OCI-LY7 (cell line): ENCODE measurements around the gene PIAS2. TPM values are rescaled to one million over a fixed set of nuclear protein-coding genes. Genes with fewer than 3 reads are reported as not detected.

Experiments used
- BruUV-seq: library from RNA; stranded (reverse); fragments of 400-500 nt; replicated peaks from 2 replicates; lab custom pipeline; 2021; lab: Mats Ljungman, UMichigan
- CTCF ChIA-PET: fragments of 300-600 bp; sonication (Branson Sonifier 250); formaldehyde crosslinking; loops from one replicate; lab custom pipeline; 2022; ENCODE audit warnings: antibody characterized with exemption; ENCODE audit not compliant: unreplicated experiment; lab: Charles Lee
- POLR2A ChIA-PET: fragments of 300-600 bp; sonication (Branson Sonifier 250); formaldehyde crosslinking; loops from one replicate; lab custom pipeline; 2022; ENCODE audit warnings: antibody characterized with exemption; lab: Charles Lee
- DNase-seq: peaks from one replicate; pipeline ENCODE4 v3.0.0-alpha.2; 2015; ENCODE audit warnings: low spot score
- H2AFZ ChIP-seq: fragments of 200-600 bp; sonication (generic), shearing (Covaris generic); 2 replicates; pipeline ENCODE4 v1.6.1; 2014; ENCODE audit warnings: mild to moderate bottlenecking, antibody characterized with exemption, low read length, moderate library complexity
- H3K27ac ChIP-seq: fragments of 200-600 bp; sonication (generic); 2 replicates; pipeline ENCODE4 v1.5.1; 2014; ENCODE audit warnings: mixed run types, low read depth, mild to moderate bottlenecking, moderate library complexity, low read length, inconsistent platforms; ENCODE audit not compliant: poor library complexity, severe bottlenecking
- H3K36me3 ChIP-seq: fragments of 200-600 bp; sonication (generic); 2 replicates; pipeline ENCODE4 v1.6.1; 2014; ENCODE audit warnings: mild to moderate bottlenecking, antibody characterized with exemption, low read length, moderate library complexity, mixed read lengths; ENCODE audit not compliant: insufficient read depth
- H3K4me1 ChIP-seq: fragments of 200-600 bp; sonication (generic); 2 replicates; pipeline ENCODE4 v1.5.1; 2014; ENCODE audit warnings: mild to moderate bottlenecking, low read length; ENCODE audit not compliant: insufficient read depth, poor library complexity, severe bottlenecking
- H3K4me2 ChIP-seq: fragments of 200-600 bp; sonication (generic); 2 replicates; pipeline ENCODE4 v1.6.1; 2014; ENCODE audit warnings: mild to moderate bottlenecking, low read length
- H3K4me3 ChIP-seq: fragments of 200-600 bp; sonication (generic); 2 replicates; pipeline ENCODE4 v1.5.1; 2014; ENCODE audit warnings: mild to moderate bottlenecking, low read depth, low read length; ENCODE audit not compliant: poor library complexity, severe bottlenecking
- H3K79me2 ChIP-seq: fragments of 200-600 bp; sonication (generic); 2 replicates; pipeline ENCODE4 v1.6.1; 2016; ENCODE audit warnings: low read depth, mild to moderate bottlenecking, low read length, moderate library complexity, mixed read lengths; ENCODE audit not compliant: insufficient read depth
- H3K9me2 ChIP-seq: fragments of 200-600 bp; sonication (generic); 2 replicates; pipeline ENCODE4 v1.6.1; 2016; ENCODE audit warnings: mild to moderate bottlenecking, low read length, mixed read lengths; ENCODE audit not compliant: insufficient read depth
- H3K9me3 ChIP-seq: fragments of 200-600 bp; sonication (generic); 2 replicates; pipeline ENCODE4 v1.6.1; 2014; ENCODE audit warnings: mild to moderate bottlenecking, mixed run types, low read length, mixed read lengths
- H4K20me1 ChIP-seq: fragments of 200-600 bp; sonication (generic); 2 replicates; pipeline ENCODE4 v1.6.1; 2014; ENCODE audit warnings: mild to moderate bottlenecking, antibody characterized with exemption, low read length, moderate library complexity, mixed read lengths; ENCODE audit not compliant: insufficient read depth
- CTCF ChIP-seq: fragments of 200-600 bp; sonication (generic); conservative IDR thresholded peaks from 2 replicates; pipeline ENCODE4 v1.5.1; 2014; ENCODE audit warnings: mild to moderate bottlenecking, antibody characterized with exemption, low read length, moderate library complexity, mixed read lengths
- EZH2phosphoT487 ChIP-seq: fragments of 200-600 bp; sonication (generic); IDR thresholded peaks from 2 replicates; pipeline ENCODE4 v1.6.1; 2018; ENCODE audit warnings: low read depth, borderline replicate concordance, mild to moderate bottlenecking, mixed run types, antibody characterized with exemption, low read length, moderate library complexity, mixed read lengths
- intact Hi-C: fragments of 100-400 bp; cut with micrococcal nuclease; formaldehyde crosslinking; loops from one replicate; pipeline ENCODE4 v1.10.0; 2022; ENCODE audit not compliant: unreplicated experiment
- total RNA-seq, 2 experiments: library from RNA; depleted of rRNA in 1 of 2; stranded (reverse); fragments of >200 nt in 1 of 2; shearing (Covaris generic) in 1 of 2; gene quantifications; 2 replicates each; pipeline ENCODE4 v1.2.3, GENCODE V29; 2014 to 2022

PIAS2 gene
- total RNA-seq, 2 experiments from 2014 or later = 18.1 to 35.7 TPM

- H3K4me3 ChIP-seq = no peak overlapping the region
- no peaks in the 10 kb centered on the region for H3K79me2 ChIP-seq
- no peaks in the 10 kb centered on the region for H3K36me3 ChIP-seq
- no peak for TF ChIP-seq CTCF
- no peak for TF ChIP-seq EZH2phosphoT487
- H4K20me1 ChIP-seq = no peaks in the 10 kb centered on the region
- no peaks in the 10 kb centered on the region for H3K4me1 ChIP-seq
- ChIA-PET POLR2A (no interaction called here), CTCF (no interaction called here)
- no peak overlapping the region for H3K27ac ChIP-seq
- intact Hi-C loops = no loop called here
- no peak overlapping the region for H2AFZ ChIP-seq
- no peak overlapping the region for H3K4me2 ChIP-seq
- H3K9me3 ChIP-seq = no peaks in the 10 kb centered on the region
- DNase-seq = no peak
- no peaks in the 10 kb centered on the region for H3K9me2 ChIP-seq
- BruUV-seq = no TSS peak
Observed at GRCh38 chr18:46787674-46788073, 129.6 kb downstream of the PIAS2 start.

- Histone ChIP-seq H3K4me3 (no peak overlapping the region), H3K4me2 (peak overlapping the region; percentile 32; the same call in 1 of the 2 replicates), H3K9me3 (no peaks in the 10 kb centered on the region), H4K20me1 (no peaks in the 10 kb centered on the region), H2AFZ (0 out of 2 replicates have a peak overlapping the region, but pooled peaks have one; percentile 28), H3K79me2 (no peaks in the 10 kb centered on the region), H3K4me1 (peaks cover 19% of the 10 kb centered on the region), H3K27ac (no peak overlapping the region), H3K9me2 (no peaks in the 10 kb centered on the region), H3K36me3 (no peaks in the 10 kb centered on the region)
- intact Hi-C loops = no loop called here
- DNase-seq = peak; percentile 11
- peak; percentile 45; the same call in 1 of the 2 replicates for TF ChIP-seq CTCF
- no peak for TF ChIP-seq EZH2phosphoT487
- ChIA-PET POLR2A (no interaction called here), CTCF (no interaction called here)
- BruUV-seq = no TSS peak
Observed at GRCh38 chr18:46772357-46772756, 144.9 kb downstream of the PIAS2 start.

GRCh38 chr18:46771141-46771540 is 146.2 kb downstream of the PIAS2 start:
- no peaks in the 10 kb centered on the region for H4K20me1 ChIP-seq
- ChIA-PET POLR2A (no interaction called here), CTCF (no interaction called here)
- no peak overlapping the region for H2AFZ ChIP-seq
- H3K9me2 ChIP-seq = no peaks in the 10 kb centered on the region
- BruUV-seq = no TSS peak
- H3K4me2 ChIP-seq = no peak overlapping the region
- no peak overlapping the region for H3K4me3 ChIP-seq
- no peaks in the 10 kb centered on the region for H3K79me2 ChIP-seq
- no peaks in the 10 kb centered on the region for H3K9me3 ChIP-seq
- no peaks in the 10 kb centered on the region for H3K36me3 ChIP-seq
- intact Hi-C loops = no loop called here
- peaks cover 19% of the 10 kb centered on the region for H3K4me1 ChIP-seq
- no peak for DNase-seq
- no peak overlapping the region for H3K27ac ChIP-seq
- no peak for TF ChIP-seq EZH2phosphoT487
- no peak for TF ChIP-seq CTCF
